Hepatocyte (in vitro differentiated cells): ENCODE measurements around the gene MEF2A. TPM values are rescaled to one million over a fixed set of nuclear protein-coding genes. Genes with fewer than 3 reads are reported as not detected.
"Not testable (repeated sequence)": the region's sequence is repeated elsewhere in the genome, so short reads cannot be mapped to it uniquely, and the experiment has no call there.

ENCODE experiments used
- DNase-seq: peaks from one replicate; pipeline ENCODE4 v3.0.0-alpha.2; 2016; ENCODE audit warnings: low spot score
- H2AFZ ChIP-seq: fragments of 200-600 bp; sonication (generic); 2 replicates; pipeline ENCODE4 v1.6.0; 2016; ENCODE audit warnings: antibody characterized with exemption, mild to moderate bottlenecking
- H3K27ac ChIP-seq: fragments of 200-600 bp; sonication (generic); 2 replicates; pipeline ENCODE4 v1.5.1; 2016; ENCODE audit warnings: mild to moderate bottlenecking
- H3K27me3 ChIP-seq: fragments of 200-600 bp; sonication (generic); 2 replicates; pipeline ENCODE4 v1.6.1; 2016
- H3K36me3 ChIP-seq: fragments of 200-600 bp; sonication (generic); replicated peaks from 2 replicates; pipeline ENCODE4 v1.5.1; 2016; ENCODE audit warnings: low read depth; ENCODE audit not compliant: insufficient read depth
- H3K4me1 ChIP-seq: fragments of 200-600 bp; sonication (generic); 2 replicates; pipeline ENCODE4 v1.5.1; 2016; ENCODE audit warnings: mild to moderate bottlenecking, moderate library complexity; ENCODE audit not compliant: insufficient read depth
- H3K4me2 ChIP-seq: fragments of 200-600 bp; sonication (generic); 2 replicates; pipeline ENCODE4 v1.6.0; 2016
- H3K4me3 ChIP-seq: fragments of 200-600 bp; sonication (generic); 2 replicates; pipeline ENCODE4 v1.5.1; 2016; ENCODE audit warnings: mild to moderate bottlenecking
- H3K79me2 ChIP-seq: fragments of 200-600 bp; sonication (generic); 2 replicates; pipeline ENCODE4 v1.6.0; 2017; ENCODE audit warnings: mild to moderate bottlenecking
- H3K9me2 ChIP-seq: fragments of 200-600 bp; sonication (generic); replicated peaks from 2 replicates; pipeline ENCODE4 v1.6.0; 2017; ENCODE audit warnings: mild to moderate bottlenecking; ENCODE audit not compliant: insufficient read depth
- H3K9me3 ChIP-seq: fragments of 200-600 bp; sonication (generic); 2 replicates; pipeline ENCODE4 v1.5.1; 2016; ENCODE audit warnings: low read depth, mild to moderate bottlenecking
- H4K20me1 ChIP-seq: fragments of 200-600 bp; sonication (generic); 2 replicates; pipeline ENCODE4 v1.6.0; 2016; ENCODE audit warnings: mild to moderate bottlenecking; ENCODE audit not compliant: insufficient read depth, poor library complexity, severe bottlenecking
- EZH2 ChIP-seq: fragments of 200-600 bp; sonication (generic); IDR thresholded peaks from 2 replicates; pipeline ENCODE4 v1.6.1; 2016; ENCODE audit warnings: antibody characterized with exemption, mild to moderate bottlenecking, borderline replicate concordance
- EZH2phosphoT487 ChIP-seq: fragments of 200-600 bp; sonication (generic); IDR thresholded peaks from one replicate; pipeline ENCODE4 v1.6.1; 2018; ENCODE audit warnings: antibody characterized with exemption, mild to moderate bottlenecking, low read depth, moderate library complexity; ENCODE audit not compliant: unreplicated experiment, severe bottlenecking
- WGBS: methylation state at CpG from one replicate; pipeline ENCODE4 v1.1.6; 2016; ENCODE audit warnings: low lambda C conversion rate; ENCODE audit errors: missing lambda C conversion rate; 5-methylcytosine and 5-hydroxymethylcytosine counted together
- polyA plus RNA-seq: library from polyadenylated mRNA; unstranded; fragments of >200 nt; fragmentation: Nextera tagmentation; extraction: Ambion mirVana; gene quantifications from 2 replicates; pipeline ENCODE4 v1.2.1, GENCODE V29; 2016
- total RNA-seq: library from RNA; depleted of rRNA; stranded (reverse); fragments of >200 nt; gene quantifications from 2 replicates; pipeline ENCODE4 v1.2.3, GENCODE V29; 2014
- TF ChIP-seq, protein P1 (sequence below): fragments of 200-600 bp; sonication (generic); IDR thresholded peaks from 2 replicates; pipeline ENCODE4 v1.5.1; 2016; ENCODE audit warnings: antibody characterized with exemption, mild to moderate bottlenecking; ENCODE audit not compliant: poor library complexity

The MEF2A gene
- total and polyA plus RNA-seq, 2 experiments from 2014 or later = 20.4 to 56.7 TPM

DNA sequence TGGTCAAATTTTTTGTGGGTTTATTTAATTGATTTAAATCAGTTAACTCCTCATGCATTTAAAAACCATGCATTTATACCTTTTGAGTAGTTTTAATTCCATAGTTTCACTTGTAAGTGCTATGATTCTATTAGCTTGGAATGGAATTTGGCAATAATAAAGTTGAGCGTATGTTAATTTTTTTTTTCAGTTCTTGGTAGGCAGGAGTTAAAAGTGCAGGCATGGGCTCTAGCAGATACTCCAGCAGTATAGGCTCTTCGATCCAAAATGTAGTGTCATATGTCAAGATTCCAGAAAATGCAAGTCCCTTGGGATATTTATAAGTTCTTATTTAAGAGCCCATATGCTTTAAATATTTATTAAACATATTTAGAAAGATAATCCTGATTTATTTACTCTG is 97.1 kb downstream of the MEF2A start:
- H3K4me2 ChIP-seq = peak overlapping the region; percentile 36
- H3K36me3 ChIP-seq = no peaks in the 10 kb centered on the region
- WGBS = 52% methylated on average over 2 of the region's 2 CpGs
- no peaks in the 10 kb centered on the region for H3K9me3 ChIP-seq
- H3K79me2 ChIP-seq = no peaks in the 10 kb centered on the region
- H3K27me3 ChIP-seq = no peaks in the 10 kb centered on the region
- no peaks in the 10 kb centered on the region for H3K9me2 ChIP-seq
- H3K27ac ChIP-seq = no peak overlapping the region
- H2AFZ ChIP-seq = no peak overlapping the region
- no peak for DNase-seq
- peaks cover 3% of the 10 kb centered on the region for H3K4me1 ChIP-seq
- no peak for TF ChIP-seq EZH2phosphoT487
- no peaks in the 10 kb centered on the region for H4K20me1 ChIP-seq
- H3K4me3 ChIP-seq = no peak overlapping the region

DNA sequence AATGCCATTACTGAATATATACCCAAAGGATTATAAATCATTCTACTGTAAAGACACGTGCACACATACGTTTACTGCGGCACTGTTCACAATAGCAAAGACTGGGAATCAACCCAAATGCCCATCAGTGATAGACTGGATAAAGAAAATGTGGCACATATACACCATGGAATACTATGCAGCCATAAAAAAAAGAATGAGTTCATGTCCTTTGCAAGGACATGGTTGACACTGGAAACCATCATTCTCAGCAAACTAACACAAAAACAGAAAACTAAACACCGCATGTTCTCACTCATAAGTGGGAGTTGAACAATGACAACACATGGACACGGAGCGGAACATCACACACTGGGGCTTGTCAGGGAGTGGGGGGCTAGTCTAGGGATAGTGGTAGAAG is 100.3 kb downstream of the MEF2A start:
- H3K36me3 ChIP-seq, H3K79me2 ChIP-seq, H3K9me3 ChIP-seq, H3K4me2 ChIP-seq, H3K4me1 ChIP-seq, H2AFZ ChIP-seq, H3K27ac ChIP-seq, DNase-seq, H3K4me3 ChIP-seq, H4K20me1 ChIP-seq, H3K27me3 ChIP-seq, H3K9me2 ChIP-seq: not testable (repeated sequence)
- WGBS = 97% methylated on average over 6 of the region's 6 CpGs

DNA sequence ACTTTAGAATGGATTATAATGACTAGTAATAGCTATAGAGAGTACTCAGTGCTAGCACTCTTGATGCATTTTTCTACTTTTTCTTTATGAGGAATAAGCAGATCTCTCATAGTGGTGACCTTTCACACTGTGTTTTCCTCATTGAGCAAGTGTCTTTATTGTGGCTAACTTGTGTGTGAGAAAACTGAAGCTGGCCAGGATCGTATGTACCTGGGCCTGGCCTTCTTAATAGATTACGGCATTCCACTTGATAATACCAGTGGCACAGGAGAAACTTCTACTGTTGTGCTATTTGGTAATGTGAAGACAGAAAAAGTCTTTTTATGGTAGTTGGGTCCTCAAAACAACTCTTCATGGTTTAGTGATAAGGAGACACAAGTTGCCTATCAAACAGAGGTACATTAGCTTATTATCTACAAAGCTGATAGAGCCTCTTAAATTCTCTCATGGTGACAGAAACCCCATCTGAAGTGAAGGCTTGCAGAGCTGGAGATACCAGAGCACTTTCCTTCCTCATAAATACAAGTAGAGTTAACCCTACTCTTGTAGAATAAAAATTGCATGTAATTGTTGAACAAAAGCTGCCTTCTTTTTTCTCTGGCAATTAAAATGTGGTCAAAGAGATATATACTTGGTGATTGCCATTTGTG is 102.9 kb downstream of the MEF2A start:
- Histone ChIP-seq H2AFZ (no peak overlapping the region), H3K4me2 (no peak overlapping the region), H3K4me1 (no peaks in the 10 kb centered on the region), H3K27me3 (no peaks in the 10 kb centered on the region), H3K9me3 (no peaks in the 10 kb centered on the region), H3K79me2 (no peaks in the 10 kb centered on the region), H3K27ac (no peak overlapping the region), H3K9me2 (no peaks in the 10 kb centered on the region), H3K36me3 (no peaks in the 10 kb centered on the region), H3K4me3 (no peak overlapping the region), H4K20me1 (no peaks in the 10 kb centered on the region)
- TF ChIP-seq, protein P1, sequence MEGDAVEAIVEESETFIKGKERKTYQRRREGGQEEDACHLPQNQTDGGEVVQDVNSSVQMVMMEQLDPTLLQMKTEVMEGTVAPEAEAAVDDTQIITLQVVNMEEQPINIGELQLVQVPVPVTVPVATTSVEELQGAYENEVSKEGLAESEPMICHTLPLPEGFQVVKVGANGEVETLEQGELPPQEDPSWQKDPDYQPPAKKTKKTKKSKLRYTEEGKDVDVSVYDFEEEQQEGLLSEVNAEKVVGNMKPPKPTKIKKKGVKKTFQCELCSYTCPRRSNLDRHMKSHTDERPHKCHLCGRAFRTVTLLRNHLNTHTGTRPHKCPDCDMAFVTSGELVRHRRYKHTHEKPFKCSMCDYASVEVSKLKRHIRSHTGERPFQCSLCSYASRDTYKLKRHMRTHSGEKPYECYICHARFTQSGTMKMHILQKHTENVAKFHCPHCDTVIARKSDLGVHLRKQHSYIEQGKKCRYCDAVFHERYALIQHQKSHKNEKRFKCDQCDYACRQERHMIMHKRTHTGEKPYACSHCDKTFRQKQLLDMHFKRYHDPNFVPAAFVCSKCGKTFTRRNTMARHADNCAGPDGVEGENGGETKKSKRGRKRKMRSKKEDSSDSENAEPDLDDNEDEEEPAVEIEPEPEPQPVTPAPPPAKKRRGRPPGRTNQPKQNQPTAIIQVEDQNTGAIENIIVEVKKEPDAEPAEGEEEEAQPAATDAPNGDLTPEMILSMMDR = no peak
- TF ChIP-seq EZH2phosphoT487 = no peak
- TF ChIP-seq EZH2 = no peak
- WGBS = 55% methylated on average over 2 of the region's 2 CpGs
- no peak for DNase-seq

DNA sequence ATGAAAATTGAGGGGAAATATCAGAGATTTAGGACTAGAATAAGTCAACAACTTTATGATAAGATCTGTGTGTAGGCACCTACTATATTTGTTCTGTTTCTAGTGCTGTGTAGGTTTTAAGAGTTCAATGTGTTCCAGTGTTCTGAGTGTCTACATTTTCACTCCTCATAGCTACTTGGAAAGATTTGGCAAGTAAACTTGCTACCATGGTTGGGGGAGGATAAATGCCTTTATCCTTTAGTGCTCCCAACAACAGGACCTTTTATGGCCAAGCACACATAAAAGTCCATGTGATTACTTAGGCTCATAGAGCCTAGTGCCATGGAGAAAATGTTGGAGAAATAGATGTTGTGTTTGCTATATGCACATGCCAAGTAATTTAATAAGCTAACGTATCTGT is 103.5 kb downstream of the MEF2A start:
- WGBS = 97% methylated on average over 1 of the region's 1 CpG
- no peak overlapping the region for H3K27ac ChIP-seq

More for the DNA sequence above, 103.5 kb downstream of the MEF2A start:
- Histone ChIP-seq H3K9me2 (no peaks in the 10 kb centered on the region), H3K4me1 (no peaks in the 10 kb centered on the region), H3K9me3 (no peaks in the 10 kb centered on the region), H3K4me2 (no peak overlapping the region), H3K4me3 (no peak overlapping the region), H3K79me2 (no peaks in the 10 kb centered on the region), H4K20me1 (no peaks in the 10 kb centered on the region), H3K27me3 (no peaks in the 10 kb centered on the region), H2AFZ (no peak overlapping the region), H3K36me3 (no peaks in the 10 kb centered on the region)
- no peak for TF ChIP-seq EZH2
- TF ChIP-seq EZH2phosphoT487 = no peak
- TF ChIP-seq, protein P1 = no peak
- DNase-seq = no peak
